Measurements from ENCODE around the gene LCN12.

The LCN12 gene

GRCh38 chr9:136945333-136946227, 6.5 kb upstream of the LCN12 start:
- DNase-seq (ENCODE audit: low read depth): no peak

GRCh38 chr9:136946228-136947027, 5.6 kb upstream of the LCN12 start:
- no peak for DNase-seq (ENCODE audit: low read depth)

DNA sequence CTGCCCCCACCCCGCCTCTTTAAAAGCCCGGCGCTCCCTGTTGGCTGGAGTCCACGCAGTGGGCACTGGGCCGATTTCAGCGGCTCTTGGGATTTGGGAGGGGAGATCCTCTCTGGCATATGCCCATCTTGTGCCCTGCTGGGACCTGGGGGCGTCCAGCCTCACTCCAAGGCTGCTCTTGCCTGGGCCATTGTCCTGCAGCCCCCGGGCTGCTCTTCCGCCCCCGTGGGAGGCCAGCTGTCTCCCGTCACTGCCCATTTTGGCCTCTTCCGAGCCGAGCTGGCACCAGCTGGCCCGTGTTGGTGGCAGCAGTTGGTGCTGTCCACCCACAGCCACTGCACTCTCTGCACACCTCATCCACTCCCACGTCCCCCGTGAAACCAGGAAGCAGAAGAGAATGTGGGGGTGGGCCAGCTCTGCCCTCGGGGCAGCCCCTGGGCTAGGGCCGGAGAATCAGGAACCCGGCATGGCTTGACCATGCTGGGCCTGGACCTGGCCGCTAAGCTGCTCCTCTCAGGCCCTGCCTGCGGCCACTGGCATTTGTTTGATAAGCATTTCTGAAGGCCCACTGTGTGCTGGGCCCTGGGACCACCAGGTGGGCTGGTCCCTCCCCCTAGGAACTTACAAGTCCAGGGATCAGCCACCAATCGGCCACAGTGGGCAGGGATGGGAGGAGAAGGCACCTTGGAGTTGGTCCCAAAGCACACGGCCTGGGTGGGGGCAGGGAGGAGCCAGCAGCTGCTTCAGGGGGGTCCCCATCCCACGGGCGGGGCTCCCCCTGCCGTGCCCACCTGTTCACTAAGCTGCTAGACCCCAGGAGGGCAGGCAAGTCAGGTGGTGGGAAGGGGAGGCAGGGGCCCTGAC, 4.8 kb upstream of the LCN12 start:
- no peak for DNase-seq (ENCODE audit: low read depth)

DNA sequence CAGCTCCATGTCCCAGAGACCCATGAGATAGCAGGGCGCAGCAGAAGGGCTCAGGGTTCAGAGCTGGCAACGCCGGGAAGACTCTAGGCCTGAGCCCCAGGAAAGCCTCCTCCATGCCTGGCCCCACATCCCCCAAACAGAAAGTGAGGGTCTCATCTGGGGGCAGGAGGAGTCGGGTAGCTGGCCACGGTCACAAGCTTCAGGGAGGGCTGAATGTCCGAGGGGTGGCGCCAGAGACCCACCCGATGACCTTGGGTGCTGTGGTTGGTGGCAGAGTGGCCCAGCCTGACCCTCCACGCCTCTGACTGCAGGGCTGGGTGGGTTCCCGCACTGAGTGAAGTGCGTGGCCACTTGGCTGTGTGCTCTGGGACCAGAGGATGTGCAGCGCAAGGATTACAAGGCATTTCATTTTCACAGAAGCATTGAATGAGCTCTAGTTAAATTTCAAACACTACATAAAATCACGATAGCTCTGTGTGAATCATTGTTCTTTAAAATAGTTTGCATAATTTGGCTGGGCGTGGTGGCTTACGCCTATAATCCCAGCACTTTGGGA, 4.0 kb upstream of the LCN12 start:
- DNase-seq (ENCODE audit: low read depth): no peak

DNA sequence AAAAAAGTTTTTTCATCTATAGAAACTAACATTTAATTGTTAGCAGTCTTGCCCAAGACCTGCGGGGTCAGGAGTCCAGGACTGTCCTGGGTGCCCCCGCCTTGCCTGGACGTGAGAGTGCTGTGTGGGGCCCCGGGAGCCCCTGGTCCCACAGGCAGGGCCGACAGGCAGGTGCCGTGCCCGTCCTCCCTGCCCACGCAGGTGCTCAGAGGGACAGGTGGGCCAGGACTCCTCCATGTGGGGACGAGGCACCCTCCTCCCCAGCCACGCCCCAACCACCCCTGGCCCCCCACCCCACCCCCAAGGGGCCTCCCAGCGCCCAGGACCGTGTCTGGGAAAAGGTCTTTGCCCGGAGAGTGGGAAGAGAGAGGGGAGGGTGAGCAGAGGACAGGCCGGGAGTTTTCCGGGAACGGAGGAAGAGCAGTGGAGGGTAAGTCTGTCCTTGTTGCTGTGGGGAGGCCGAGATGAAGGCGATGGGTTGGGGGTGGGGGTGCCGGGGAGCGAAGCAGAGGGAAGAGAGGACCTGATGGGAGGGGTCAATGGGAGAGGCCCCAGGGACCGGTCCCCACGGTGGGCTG, 2.7 kb upstream of the LCN12 start:
- DNase-seq (ENCODE audit: low read depth): no peak

DNA sequence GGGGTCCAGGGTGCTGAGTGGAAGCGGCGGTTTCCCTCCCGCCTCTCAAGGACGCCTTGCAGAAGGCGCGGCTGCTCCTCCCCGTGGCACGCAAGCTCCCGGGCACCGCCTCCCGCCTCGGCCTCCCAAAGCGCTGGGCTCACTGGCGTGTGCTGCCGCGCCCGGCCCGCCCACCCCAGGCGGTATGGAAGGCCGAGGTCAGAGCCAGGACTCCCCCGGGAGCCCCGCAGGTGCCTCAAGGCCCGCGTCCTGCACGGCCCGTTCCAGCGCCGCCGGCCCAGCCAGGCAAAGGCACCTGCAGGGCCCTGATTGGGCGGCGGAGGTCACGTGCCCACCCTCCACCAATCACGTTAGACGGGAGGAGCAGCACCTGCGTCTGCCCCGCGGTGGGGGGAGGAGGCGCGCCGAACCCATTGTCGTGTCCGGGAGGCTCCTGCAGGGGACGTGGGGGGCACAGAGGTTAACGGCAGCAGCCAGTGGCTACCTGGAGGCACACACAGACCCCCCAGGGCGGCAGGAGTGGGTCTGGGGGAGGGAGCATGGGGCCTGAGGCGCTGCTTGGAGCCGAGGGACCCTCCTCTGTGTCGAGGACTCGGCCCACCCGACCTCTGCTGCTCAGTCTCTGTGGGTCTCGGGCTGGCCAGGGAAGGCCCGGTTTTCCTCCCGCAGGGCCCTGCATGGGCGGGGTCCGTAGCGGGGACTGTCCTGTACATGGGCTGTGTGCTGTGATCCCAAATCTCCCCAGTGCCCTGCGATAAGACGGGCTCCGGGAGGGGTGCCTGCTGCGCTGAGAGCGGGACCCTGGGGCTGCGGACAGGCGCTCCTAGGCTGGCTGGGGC, 2.0 kb upstream of the LCN12 start:
- DNase-seq (ENCODE audit: low read depth): peak; percentile 92

GRCh38 chr9:136950656-136951276, 1.3 kb upstream of the LCN12 start:
- DNase-seq (ENCODE audit: low read depth): no peak

GRCh38 chr9:136952321-136952850, 313 bp downstream of the LCN12 start:
- no peak for DNase-seq (ENCODE audit: low read depth)

DNA sequence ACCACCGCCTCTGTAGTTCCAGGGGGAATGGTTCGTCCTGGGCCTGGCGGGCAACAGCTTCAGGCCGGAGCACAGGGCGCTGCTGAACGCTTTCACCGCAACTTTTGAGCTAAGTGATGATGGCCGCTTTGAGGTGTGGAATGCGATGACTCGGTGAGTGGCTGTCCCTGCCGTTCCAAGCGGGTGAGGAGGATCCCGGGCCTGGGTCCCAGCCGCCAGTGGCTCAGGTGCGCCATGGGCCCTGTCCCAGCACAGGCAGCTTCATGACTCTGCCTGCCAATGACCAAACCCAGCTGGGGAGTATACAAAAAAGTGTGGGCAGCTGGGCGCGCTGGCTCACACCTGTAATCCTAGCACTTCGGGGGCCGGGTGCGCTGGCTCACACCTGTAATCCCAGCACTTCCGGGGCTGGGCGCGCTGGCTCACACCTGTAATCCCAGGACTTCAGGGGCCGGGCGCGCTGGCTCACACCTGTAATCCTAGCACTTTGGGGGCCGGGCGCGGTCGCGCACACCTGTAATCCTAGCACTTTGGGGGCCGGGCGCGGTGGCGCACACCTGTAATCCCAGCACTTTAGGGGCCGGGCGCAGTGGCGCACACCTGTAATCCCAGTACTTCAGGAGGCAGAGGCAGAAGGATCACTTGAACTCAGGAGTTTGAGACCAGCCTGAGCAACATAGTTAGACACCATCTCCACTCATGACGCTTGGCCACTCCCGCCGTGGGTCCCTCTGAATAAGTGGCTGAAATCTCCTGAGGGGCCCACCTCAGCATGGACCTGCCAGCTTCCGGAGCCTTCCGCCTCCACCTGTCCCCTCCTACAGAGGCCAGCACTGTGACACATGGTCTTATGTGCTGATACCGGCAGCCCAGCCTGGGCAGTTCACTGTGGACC, 1.1 kb downstream of the LCN12 start:
- DNase-seq (ENCODE audit: low read depth): no peak

- DNase-seq (ENCODE audit: low read depth): no peak
These were observed 1.7 kb downstream of the LCN12 start for GRCh38 chr9:136953771-136954269.

- DNase-seq (ENCODE audit: low read depth): no peak
These were observed 2.4 kb downstream of the LCN12 start for GRCh38 chr9:136954270-136955083.

DNA sequence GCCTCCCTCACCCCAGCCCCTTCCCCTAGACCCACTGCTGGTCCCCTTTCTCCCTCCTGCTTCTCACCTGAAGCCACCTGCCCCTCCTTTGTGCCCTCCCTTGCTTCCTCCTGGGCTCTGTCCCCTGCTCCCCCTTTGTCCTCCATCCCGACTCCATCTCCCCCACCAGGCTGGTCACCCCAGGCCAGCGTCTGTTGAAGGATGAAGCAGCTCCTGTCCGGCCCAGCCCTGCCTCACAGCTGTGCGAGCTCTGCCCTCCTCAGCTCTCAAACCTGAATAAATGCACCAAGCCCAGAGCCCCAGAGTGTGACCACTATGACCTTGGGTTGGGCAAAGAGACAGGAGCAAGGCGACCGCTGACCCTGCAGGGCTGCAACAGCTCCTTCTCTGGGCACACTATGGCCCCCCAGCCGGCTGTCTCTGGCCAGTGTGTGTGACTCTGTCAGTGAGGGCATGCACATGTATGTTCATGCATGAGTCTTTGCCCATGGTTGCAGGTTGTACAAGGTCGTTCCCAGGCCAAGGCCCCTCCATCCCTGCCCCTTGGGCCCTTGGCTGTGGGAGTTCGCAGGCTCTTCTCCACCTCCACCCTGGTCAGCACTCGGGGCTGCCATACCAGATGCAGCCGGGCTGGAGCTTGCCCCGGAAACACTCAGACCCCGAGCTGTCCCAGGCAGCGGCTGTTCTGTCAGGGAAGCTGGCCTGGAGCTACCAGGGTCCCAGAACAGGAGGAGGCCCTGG, 3.3 kb downstream of the LCN12 start:
- no peak for DNase-seq (ENCODE audit: low read depth)

DNA sequence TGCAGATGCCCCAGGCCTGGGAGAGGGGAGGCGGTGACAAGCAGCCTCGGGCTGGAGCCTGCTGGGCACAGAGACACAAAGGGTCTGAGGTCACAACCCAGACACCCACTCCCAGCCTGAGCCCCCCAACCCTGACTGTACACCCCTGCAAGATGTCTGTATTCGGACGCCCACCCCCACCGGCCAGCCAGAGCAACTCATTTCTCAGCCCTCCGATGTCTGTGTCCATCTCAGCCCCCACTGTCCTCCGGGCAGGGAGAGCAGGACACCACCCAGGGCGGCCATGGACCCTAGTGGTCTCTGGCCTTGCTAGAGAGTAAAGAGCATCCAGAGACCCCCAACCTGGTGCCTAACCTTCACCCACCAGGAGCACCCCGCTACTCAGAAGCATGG, 3.9 kb downstream of the LCN12 start:
- no peak for DNase-seq (ENCODE audit: low read depth)

- DNase-seq (ENCODE audit: low read depth): no peak
These were observed 4.5 kb downstream of the LCN12 start for GRCh38 chr9:136956604-136957003.

GRCh38 chr9:136957461-136957860, 5.4 kb downstream of the LCN12 start:
- DNase-seq (ENCODE audit: low read depth): no peak

DNA sequence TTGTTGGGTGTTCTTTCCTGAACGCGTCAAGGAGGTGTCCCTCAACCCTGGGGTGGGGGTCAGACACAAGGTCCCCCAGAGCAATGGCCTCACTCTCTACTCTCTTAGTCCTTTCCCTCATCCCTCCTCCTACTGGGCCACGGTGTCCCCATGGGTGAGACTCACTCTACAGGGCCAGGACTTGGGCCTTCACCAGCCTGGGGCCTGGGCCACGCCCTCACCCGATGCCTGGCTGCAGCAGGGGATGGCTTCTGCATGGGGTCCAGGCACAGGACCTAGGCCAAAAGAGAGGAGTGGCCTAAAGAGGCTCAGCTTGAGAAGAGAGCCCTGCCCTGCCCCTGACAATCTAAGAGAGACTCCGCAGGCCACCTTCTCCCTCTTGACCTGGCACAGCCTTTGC, 5.8 kb downstream of the LCN12 start:
- DNase-seq (ENCODE audit: low read depth): no peak

GRCh38 chr9:136958473-136958872, 6.4 kb downstream of the LCN12 start:
- no peak for DNase-seq (ENCODE audit: low read depth)
